GM20431 (cell line): ENCODE data around the gene PNKP.

ENCODE experiments used
- in situ Hi-C: fragments of 300-500 bp; cut with MseI, MboI; formaldehyde crosslinking; loops from one replicate; pipeline ENCODE4 v1.15.0; 2020; ENCODE audit warnings: low sequenced_read_pairs; ENCODE audit not compliant: unreplicated experiment

The PNKP gene

DNA sequence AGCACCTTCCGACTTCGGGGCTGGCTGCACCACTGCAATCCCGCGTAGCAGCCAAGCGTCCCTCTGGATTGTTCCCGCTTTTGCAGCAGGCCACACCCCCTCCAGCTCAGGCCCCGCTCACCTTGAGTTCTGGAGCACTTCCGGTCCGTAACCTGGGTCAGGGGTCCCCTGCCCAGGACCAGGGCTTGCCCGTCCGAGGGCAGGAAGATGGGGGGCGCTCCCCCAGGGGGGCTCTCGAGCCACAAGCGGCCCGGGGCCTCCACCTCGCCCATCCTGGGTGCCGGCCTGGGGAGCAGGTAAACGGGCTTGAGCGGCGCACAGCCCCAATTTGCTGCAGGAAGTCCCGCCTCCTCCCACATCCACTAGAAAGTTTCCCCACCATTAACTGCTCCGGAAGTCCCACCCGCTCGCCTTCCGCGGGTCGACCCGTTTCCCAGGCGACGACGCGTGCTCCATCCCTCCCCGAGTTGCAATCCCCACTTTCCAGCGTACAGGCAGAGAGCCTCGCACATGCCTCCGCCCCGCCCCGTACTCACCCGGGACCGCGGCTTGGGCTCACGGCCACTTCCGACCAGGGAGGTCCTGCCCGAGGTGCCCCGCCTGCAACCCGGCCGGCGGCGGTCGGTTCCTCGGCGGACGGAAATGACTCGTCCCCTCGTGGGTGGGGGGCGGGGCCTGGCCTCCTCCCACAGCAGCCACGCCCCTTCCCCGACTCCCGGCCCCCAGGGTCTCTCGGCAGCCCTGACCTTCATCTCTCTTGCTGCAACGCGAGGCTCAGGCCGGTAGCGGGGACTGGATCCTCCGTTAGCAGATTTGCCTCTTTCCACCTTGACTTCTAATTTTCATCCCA, at the start of gene PNKP:
PNKP (minus strand) TSS at position 644 of the 850 bp plus-strand sequence; CDS start at position 272, 372 bp downstream.
- in situ Hi-C loops: no loop called here

DNA sequence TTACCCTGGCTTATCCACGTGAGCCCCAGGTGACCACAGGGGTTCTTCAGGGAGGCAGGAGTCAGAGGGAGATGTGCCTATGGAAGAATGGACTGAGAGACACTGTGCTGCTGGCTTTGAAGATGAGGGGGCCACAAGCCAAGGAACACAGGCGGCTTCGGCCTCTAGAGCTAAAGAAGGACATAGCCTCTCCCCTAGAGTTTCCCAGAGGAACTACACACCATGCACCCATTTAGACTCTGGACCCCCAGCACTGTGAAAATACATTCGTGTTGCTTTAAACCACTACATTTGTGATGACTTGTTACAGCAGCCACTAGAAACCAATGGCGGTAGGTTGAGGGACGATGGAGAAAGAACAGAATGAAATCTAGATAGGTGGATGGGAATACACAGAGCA, 47.9 kb upstream of the PNKP start:
- in situ Hi-C loops: no loop called here

DNA sequence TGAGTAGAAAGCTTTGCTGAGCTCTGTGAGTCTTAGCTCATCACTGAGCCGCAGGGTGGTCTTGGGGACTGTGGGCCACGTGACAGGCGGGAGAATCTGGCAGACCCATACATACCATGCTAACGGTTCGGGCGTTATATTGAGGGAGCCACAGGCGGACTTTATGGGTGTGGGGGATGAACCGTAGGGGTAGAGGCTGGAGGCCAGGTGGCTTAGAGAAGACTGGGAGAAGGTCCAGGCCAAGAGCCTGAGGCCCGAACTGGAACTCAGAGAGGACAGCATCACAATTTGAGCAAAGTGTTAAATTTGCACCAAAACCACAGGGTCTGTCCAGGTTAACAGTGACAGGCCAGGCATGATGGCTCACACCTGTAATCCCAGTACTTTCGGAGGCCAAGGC, 46.3 kb upstream of the PNKP start:
- in situ Hi-C loops: no loop called here

DNA sequence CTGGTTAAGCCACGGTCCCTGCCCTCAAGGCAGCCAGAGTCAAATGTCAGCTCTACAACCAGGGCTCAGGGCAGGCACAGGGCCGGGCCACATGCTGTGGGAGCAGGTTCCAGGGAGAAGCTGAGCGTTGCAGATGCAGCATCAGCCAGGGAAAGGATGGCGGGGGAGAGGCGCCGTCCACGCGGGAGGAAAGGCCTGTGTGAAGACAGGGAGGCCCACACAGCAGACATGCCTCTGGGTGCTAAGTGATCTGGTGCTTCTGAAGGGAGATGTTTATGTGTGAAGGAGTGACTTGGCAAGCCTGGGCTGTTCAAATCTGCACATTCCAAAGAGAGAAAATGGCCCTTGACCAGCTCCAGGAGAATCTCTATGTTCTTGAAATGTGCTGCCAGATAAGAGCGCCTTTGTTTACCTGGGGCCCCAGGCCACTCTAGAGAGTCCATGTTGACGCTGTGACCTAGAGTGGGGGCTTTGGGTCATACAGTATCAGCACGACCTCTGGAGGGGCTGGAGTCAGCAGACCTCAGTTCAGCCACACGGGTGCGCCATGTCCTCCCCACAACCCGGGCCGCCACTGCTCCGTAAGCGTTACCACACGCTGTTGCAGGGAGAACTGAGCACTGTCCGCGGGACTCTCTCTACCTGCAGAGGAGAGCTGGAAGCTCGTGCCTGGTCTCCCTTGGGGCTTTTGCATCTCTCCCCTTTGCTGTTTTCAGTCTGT, 45.7 kb upstream of the PNKP start:
- in situ Hi-C loops: no loop called here

DNA sequence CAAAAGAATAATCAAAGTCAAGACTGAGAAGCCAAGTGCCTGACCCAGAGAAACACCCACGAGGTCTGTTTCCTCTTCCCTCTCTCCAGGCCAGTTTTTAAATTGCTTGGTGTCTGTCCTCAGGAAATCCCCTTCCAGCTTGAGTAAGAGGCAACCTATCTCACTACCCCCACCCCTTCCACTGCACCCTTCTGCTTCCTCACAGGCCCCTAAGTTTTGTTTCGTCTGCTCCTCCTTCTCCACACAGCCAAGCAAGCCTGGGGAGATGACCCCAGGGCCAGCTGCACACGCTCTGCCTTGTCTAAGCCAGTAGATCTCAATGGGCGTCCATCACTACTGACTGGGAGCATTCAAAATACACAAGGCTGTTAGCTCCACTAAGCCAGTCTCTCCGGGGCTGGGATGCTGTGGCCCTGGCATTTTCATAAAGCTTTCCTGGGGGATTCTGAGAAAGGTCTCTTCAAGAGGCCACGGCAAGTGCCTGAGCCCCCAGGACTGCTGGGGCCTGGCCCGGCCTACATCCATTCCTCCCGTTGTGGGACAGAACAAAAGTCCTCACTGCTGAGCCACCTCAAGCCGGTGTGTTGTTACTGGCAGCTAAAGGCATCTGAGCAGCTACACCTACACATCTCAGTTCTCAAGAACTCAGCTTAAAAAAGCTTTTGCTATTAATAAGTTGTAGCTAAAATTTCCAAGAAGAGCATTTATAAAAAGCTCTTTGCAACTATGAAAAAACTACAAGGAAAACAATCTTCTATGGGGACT, 44.2 kb upstream of the PNKP start:
- in situ Hi-C loops: no loop called here

DNA sequence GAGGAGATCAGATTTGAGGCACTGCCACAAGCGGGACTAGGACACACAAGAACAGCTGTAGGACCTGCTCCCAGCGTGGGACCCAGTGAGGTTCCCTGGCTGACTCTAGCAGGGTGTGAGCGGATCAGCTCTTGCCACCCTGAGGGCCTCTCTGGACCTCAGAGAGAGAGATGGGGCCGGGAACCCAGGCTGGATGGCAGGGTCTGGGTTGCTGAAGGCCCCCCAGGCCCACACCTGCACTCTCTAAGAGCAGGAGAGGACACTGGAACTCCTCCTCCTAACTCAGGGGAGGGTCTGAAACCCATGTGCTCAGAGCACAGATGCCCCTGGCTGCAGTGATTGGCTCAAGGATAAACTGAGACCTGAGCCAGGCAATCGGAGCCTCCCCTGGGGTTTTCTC, 42.8 kb upstream of the PNKP start:
- in situ Hi-C loops: no loop called here

DNA sequence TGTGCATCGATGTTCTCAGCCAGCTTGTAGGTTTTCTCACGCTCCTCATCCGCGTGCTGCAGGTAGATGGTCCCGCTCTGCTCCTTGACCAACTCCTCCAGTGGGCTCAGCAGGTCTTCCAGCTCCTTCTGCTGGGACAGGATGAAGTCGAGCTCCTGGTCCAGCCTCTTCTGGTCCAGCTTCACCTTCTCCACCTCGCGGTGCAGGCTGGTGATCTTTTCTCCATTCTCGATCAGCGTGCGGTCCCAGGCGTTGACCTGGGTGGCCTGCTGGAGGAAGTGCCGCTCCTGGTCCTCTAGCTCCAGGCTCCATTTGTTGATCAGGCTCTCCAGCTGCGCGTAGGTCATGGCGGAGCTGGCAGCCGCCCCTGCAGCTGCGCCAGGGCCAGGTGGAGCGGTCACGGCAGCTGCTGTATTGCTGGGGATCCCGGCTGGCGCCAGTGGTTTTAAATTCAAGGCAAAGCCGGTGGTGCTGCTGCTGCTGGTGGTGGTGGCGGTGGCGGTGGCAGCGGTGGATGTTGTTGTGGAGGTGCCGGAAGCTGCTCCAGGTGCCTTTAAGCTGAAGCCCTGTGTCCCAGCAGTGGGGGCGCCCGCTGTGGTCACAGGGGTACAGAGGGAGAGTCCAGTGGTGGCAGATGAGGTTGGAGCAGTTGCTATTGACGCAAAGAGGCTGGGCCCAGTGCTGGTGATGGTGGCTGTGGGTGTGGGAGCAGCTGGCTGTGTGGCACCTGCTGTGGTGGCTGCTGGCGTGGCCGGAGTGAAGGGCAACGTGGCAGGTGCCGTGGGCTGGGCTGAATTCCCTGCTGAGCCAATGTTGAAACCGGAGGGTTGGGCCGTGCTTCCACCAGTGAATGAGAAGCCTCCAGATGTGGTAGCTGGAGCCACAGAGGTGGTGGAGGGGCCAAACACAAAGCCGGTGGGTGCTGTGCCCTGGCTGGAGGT, 41.4 kb upstream of the PNKP start:
- in situ Hi-C loops: no loop called here

DNA sequence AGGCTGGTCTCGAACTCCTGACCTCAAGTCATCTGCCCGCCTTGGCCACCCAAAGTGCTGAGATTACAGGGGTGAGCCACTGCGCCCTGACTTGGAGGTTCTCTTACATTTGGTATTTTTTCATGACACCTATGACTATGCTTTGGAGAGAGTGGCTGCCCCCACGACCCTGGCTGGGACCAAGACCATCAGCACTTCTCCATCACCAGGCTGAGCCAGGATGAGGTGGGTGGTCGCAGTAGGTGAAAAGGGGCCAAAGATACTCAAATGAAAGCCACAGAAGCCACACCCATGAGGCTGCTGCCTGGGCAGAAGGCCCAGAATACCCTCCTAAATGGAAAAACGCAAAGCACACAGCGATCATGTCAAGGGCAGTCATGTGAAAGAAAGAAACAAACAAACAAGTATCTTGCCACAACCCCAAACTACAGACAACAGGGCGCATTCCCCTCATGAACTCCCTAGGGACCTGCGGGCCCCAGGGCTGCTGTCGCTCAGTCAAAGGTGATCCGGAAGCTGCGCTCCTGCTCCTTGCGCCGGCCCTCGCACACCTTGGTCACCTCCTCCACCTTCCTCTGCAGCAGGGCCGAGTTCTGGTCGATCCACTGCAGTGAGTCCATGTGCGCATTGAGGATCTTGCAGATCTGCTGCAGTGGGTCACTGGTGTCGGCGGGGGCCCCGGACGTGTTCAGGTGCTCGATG, 40.5 kb upstream of the PNKP start:
- in situ Hi-C loops: no loop called here

DNA sequence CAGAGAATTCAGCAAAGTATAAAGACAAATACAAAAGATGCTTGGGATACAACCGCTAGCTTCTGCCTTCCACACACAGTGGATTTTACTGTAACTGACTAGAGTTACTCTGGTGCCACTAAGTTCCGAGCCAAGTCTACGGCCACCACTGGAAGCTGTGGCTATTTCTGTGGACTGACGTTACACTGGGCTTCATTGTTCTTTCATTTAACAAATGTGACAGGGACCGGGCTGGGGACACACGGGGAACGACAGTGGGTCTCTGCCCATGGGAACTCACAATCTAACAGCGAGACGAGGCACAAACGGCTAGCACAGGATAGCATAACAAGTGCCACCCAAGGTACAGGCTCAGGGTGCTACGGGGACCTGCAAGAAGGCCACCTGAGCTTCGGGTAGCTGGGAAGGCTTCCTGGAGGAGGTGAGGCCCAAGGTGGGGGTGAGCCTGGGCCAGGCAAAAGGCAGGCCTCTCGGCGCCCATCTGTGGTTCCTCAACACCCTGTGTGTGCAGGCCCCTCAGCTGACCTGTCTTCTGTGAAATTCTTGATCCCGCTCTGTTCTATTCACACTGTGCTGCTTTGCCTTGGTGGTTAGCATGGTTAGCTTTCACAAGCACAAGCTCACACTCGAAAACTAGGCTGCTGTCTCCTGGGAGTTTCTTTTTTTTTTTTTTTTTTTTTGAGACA, 39.6 kb upstream of the PNKP start:
- in situ Hi-C loops: no loop called here

DNA sequence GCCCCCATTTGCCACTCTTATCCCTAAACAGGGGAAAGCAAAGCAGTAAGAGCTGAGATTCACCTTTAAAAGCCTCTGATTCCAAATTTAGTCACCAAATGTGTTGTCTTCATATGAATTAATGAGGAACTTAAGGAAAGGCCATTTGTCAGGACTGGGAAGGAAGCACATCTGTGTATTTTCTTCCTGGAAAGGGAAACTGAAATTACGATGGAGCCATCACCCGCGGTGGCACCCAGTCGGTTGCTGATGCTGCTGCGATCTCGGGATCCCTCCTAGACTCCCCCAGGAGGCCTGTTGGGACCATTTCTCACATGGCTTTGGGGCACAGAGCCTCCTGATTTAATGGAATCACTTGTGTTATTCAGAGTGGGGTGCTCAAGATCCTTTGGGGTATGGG, 36.8 kb upstream of the PNKP start:
- in situ Hi-C loops: no loop called here

DNA sequence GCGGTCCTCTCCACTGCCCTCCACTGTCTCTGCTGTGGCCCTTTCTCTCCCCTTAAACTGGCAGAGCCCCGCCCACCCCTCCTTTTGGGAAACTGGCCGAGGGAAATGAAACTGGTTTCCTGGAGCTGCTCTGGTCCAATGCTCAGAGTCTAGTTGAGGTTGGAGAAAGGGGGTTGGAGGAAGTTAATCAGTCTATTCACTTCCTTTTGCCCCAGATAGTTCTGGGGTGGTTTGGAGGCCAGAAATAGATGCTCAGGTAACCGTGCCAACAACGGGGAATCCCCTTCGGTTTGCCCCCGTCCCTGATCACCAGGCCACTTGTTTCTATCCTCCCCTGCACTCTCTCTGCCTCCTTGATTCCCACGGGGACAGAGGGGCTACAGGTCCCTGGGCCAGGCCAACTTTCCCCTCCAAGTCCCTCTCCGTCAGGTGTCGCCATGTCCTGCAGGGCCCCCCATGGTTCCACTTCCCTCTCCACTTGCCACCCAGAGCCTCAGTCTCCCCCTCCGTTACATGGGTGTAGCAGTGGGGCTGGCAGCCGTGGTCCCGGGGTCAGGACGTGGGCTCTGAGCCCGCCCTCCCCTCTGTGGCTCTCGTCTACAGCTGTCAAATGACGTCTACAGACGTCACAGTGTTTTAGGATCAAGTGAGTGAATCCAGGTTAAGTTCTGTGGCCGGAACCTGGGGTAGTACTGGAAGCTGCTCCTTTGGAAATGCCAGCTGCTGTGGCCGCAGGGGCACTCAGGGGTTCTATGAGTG, 29.7 kb upstream of the PNKP start, which contains the start of gene IL4I1:
IL4I1 (minus strand) TSS at position 25 of the 759 bp plus-strand sequence. CDS start 727 bp downstream, outside the sequence.
- in situ Hi-C loops: no loop called here

DNA sequence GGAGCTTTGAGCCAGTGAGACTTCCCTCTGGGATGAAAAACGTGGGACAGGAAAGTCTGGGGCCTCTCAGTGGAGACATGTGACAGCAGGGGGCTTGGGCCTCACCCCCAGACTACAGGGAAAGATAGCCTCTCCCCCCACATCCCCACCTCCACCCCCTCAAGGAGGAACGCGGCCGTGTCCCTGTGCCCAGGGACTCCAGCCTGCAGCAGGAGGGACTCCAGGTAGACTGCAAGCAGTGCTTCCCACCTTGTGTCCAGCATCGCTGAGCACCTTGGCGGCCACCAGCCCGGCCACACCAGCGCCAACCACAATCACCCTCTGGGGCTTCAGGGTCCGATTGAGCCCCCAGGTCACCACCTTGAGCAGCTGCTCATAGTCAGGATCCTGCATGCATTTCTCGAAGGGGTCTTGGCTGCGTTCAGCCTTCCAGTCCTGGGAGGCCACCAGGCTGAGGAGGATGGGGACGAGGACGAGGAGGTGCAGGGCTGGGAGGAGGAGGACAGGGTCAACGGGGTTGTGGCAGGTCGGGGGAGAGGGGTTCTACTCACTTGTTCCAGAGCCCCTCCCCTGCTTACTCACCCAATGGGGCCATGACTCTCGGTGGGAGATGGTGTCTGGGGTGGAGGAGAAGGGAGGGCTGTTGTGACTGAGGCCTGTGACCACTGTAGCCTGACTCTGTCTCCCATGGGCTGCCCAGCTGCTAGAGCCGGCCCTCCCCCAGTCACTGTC, 28.4 kb upstream of the PNKP start:
- in situ Hi-C loops: no loop called here

DNA sequence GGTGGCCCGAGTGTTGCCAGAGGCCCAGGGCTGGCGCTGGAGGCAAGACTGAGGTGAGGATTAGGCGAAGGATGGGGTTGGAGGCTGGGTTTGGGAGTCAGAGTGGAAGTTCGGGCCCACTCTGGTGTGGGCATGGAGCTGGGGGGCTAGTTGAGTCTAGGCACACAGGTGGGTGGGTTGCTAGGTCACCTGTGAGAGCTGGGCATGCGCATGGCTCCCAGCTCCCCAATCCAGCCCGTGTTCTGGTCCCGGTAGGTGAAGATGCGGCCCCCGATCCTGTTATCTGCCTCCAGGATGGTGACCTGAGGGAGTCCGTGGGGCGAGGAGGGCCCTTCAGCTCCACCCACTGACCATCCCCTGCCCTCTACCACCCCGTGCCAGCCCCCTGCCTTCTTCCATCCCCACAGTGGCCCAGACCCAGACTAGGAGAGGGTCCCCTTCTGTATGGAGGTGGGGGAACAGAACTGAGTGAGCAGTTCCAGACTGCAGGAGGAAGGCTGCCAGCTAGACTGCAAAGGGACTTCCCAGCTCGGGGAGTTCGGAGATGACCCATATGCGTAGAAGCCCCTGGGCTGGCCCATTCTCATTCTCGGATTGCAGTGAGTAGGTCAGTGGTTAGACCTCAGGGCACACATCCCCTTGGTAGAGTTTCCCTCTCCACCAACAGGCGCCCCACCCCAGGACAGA, 27.6 kb upstream of the PNKP start:
- in situ Hi-C loops: no loop called here

DNA sequence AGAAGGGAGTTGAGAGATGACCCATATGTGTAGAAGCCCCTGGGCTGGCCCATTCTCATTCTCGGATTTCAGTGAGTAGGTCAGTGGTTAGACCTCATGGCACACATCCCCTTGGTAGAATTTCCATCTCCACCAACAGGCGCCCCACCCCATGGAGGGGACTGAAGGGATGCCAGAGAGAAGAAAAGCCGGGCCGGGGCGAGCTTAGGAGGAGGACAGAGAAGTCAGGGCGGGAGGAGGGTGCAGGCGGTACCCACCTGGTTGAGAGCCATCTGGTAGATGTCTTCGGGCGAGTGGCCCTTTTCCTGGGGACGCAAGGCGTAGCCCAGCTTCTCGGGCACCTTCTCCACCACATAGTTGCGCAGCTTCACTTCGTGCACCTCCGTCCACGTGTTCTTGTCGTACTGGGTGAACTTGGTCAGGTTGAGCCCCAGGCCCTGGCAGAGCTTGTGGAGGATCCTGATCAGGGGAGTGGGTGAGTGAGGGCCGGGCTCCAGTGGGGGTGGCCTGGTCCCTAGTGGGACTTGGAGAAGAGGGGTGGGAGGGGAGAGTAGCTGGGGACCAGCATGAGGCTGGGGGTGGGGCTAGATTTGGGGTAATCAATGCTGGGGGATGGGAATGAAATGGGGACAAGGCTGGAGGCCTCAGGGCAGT, 26.8 kb upstream of the PNKP start:
- in situ Hi-C loops: no loop called here

DNA sequence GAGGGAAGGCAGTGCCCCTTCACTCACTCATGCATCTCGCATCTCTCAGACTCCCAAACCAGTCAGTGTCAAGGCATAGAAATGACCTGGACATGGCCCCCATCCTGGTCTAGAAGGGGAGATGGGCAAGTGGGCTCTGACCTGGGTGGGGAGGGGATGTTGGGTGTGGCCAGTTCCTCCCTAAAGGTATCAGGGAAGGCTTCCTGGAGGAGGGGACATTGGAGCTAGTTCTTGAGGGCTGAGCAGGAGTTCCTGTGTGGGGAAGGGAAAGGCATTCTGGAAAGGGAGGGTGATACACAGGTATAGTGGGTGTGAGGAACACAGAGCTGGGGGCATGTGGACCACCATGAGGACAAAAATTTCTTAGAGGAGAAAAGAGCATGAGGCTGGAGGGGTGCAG, 25.3 kb upstream of the PNKP start:
- in situ Hi-C loops: no loop called here

DNA sequence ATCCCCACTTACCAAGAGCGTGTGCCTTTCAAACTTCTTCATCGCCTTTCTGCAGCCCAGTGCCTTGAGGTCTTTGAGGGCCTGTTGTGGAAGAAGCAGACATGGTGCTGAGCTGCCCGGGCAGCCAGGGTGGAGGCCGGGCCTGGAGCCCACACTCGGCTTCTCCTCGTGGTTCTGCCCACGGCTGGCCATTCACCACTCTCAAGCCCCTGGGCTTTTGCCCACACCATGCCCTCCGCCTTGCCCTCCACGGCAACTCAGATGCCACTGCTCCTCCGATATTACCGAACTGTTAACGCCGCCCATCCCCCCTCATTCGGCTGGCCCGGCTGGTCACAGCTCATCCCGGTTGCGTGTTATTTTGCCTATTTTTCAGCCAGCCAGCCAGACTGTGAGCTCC, 24.0 kb upstream of the PNKP start:
- in situ Hi-C loops: no loop called here
